Activated B cell treated with CpG ODN at 0.5 μM for 24 hours (primary cell): ENCODE results near the gene UTRN. TPM values are rescaled to one million over a fixed set of nuclear protein-coding genes. Genes with fewer than 3 reads are reported as not detected.

Experiments
- ATAC-seq: fragments of 200-7000 bp; cut with Tn5 transposase; one replicate; pipeline ENCODE4 v1.10.0; 2021; ENCODE audit warnings: low read depth, mild to moderate bottlenecking, moderate library complexity
- CTCF ChIA-PET: fragments of 350-600 bp; sonication (Branson Sonifier 250); formaldehyde crosslinking; loops from one replicate; lab custom pipeline; 2021; ENCODE audit warnings: antibody characterized with exemption; lab: Charles Lee
- POLR2A ChIA-PET: fragments of 350-600 bp; sonication (Branson Sonifier 250); formaldehyde crosslinking; loops from one replicate; lab custom pipeline; 2021; ENCODE audit warnings: antibody characterized with exemption; lab: Charles Lee
- DNase-seq: peaks from one replicate; pipeline ENCODE4 v3.0.0; 2022
- H3K27ac Mint-ChIP-seq: one replicate; pipeline ENCODE4 v1.8.0; 2020; ENCODE audit warnings: mixed read lengths
- H3K27me3 Mint-ChIP-seq: one replicate; pipeline ENCODE4 v1.8.0; 2021; ENCODE audit warnings: mixed read lengths
- H3K36me3 Mint-ChIP-seq: one replicate; pipeline ENCODE4 v1.8.0; 2021; ENCODE audit warnings: low read depth, mixed read lengths
- H3K4me1 Mint-ChIP-seq: one replicate; pipeline ENCODE4 v1.8.0; 2021; ENCODE audit warnings: mixed read lengths
- H3K4me3 Mint-ChIP-seq: one replicate; pipeline ENCODE4 v1.8.0; 2020; ENCODE audit warnings: mild to moderate bottlenecking, mixed read lengths
- H3K9me3 Mint-ChIP-seq: one replicate; pipeline ENCODE4 v1.8.0; 2020; ENCODE audit warnings: mixed read lengths
- CTCF ChIP-seq: fragments of 200-600 bp; IDR thresholded peaks from one replicate; pipeline ENCODE4 v1.8.0; 2022; ENCODE audit warnings: antibody characterized with exemption, mild to moderate bottlenecking
- intact Hi-C: fragments of 100-400 bp; cut with micrococcal nuclease; formaldehyde crosslinking; loops from one replicate; pipeline ENCODE4 v1.15.1; 2024
- total RNA-seq: library from RNA; stranded (reverse); gene quantifications from 2 replicates; pipeline ENCODE4 v1.2.3, GENCODE V29; 2022

UTRN gene
- total RNA-seq, 1 donor from 2014 or later: 53.5 TPM

- POLR2A ChIA-PET: no interaction called here
- intact Hi-C loops: no loop called here
- no peak for DNase-seq
Measured at GRCh38 chr6:144319211-144319610, 34.1 kb downstream of the UTRN start.

GRCh38 chr6:144320741-144321140 lies 35.6 kb downstream of the UTRN start:
- ChIA-PET CTCF (no interaction called here), POLR2A (no interaction called here)
- no peaks in the 10 kb centered on the region for H3K27me3 Mint-ChIP-seq
- no peaks in the 10 kb centered on the region for H3K9me3 Mint-ChIP-seq
- DNase-seq (no peak), ATAC-seq (no peak)
- no peak overlapping the region for H3K27ac Mint-ChIP-seq
- no peaks in the 10 kb centered on the region for H3K4me1 Mint-ChIP-seq
- H3K4me3 Mint-ChIP-seq: no peak overlapping the region
- intact Hi-C loops: no loop called here
- TF ChIP-seq CTCF: no peak
- no peaks in the 10 kb centered on the region for H3K36me3 Mint-ChIP-seq

More at GRCh38 chr6:144319211-144319610, 34.1 kb downstream of the UTRN start:
- Mint-ChIP-seq H3K4me3 (no peak overlapping the region), H3K4me1 (no peaks in the 10 kb centered on the region), H3K27ac (no peak overlapping the region), H3K36me3 (no peaks in the 10 kb centered on the region), H3K9me3 (no peaks in the 10 kb centered on the region), H3K27me3 (no peaks in the 10 kb centered on the region)
- ATAC-seq: no peak
- CTCF ChIA-PET: no interaction called here
- no peak for TF ChIP-seq CTCF

GRCh38 chr6:144321839-144322591 lies 36.9 kb downstream of the UTRN start:
- Mint-ChIP-seq H3K36me3 (no peaks in the 10 kb centered on the region), H3K9me3 (no peaks in the 10 kb centered on the region), H3K27me3 (no peaks in the 10 kb centered on the region), H3K27ac (no peak overlapping the region), H3K4me1 (no peaks in the 10 kb centered on the region), H3K4me3 (no peak overlapping the region)
- no peak for ATAC-seq
- CTCF ChIA-PET: no interaction called here
- DNase-seq: no peak
- TF ChIP-seq CTCF: no peak
- POLR2A ChIA-PET: no interaction called here
- intact Hi-C loops: no loop called here

- Mint-ChIP-seq H3K27ac (no peak overlapping the region), H3K4me3 (no peak overlapping the region), H3K27me3 (no peaks in the 10 kb centered on the region), H3K9me3 (no peaks in the 10 kb centered on the region), H3K36me3 (no peaks in the 10 kb centered on the region), H3K4me1 (peaks cover 8% of the 10 kb centered on the region)
- CTCF ChIA-PET: interaction anchor here (1.0 kb wide), 1 partner anchor 16 kb away, joined by 3 read pairs; no protein-coding TSS in a partner anchor
- POLR2A ChIA-PET: no interaction called here
- ATAC-seq (no peak), DNase-seq (no peak)
- no peak for TF ChIP-seq CTCF
- intact Hi-C loops: no loop called here
Measured at GRCh38 chr6:144325232-144325631, 40.1 kb downstream of the UTRN start.

- Mint-ChIP-seq H3K36me3 (no peaks in the 10 kb centered on the region), H3K4me3 (no peak overlapping the region), H3K9me3 (no peaks in the 10 kb centered on the region), H3K4me1 (peaks cover 10% of the 10 kb centered on the region), H3K27me3 (no peaks in the 10 kb centered on the region), H3K27ac (no peak overlapping the region)
- CTCF ChIA-PET: no interaction called here
- DNase-seq (no peak), ATAC-seq (no peak)
- POLR2A ChIA-PET: no interaction called here
- intact Hi-C loops: no loop called here
- no peak for TF ChIP-seq CTCF
Measured at GRCh38 chr6:144326393-144326792, 41.3 kb downstream of the UTRN start.
